ENCODE results near the gene STARD6. TPM values are rescaled to one million over a fixed set of nuclear protein-coding genes. Genes with fewer than 3 reads are reported as not detected.

Gene STARD6, protein sequence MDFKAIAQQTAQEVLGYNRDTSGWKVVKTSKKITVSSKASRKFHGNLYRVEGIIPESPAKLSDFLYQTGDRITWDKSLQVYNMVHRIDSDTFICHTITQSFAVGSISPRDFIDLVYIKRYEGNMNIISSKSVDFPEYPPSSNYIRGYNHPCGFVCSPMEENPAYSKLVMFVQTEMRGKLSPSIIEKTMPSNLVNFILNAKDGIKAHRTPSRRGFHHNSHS
- not detected for total RNA-seq
- polyA plus RNA-seq, result under 1 TPM in 1 of 2 donors, not detected in 1; 0.46 TPM

DNA sequence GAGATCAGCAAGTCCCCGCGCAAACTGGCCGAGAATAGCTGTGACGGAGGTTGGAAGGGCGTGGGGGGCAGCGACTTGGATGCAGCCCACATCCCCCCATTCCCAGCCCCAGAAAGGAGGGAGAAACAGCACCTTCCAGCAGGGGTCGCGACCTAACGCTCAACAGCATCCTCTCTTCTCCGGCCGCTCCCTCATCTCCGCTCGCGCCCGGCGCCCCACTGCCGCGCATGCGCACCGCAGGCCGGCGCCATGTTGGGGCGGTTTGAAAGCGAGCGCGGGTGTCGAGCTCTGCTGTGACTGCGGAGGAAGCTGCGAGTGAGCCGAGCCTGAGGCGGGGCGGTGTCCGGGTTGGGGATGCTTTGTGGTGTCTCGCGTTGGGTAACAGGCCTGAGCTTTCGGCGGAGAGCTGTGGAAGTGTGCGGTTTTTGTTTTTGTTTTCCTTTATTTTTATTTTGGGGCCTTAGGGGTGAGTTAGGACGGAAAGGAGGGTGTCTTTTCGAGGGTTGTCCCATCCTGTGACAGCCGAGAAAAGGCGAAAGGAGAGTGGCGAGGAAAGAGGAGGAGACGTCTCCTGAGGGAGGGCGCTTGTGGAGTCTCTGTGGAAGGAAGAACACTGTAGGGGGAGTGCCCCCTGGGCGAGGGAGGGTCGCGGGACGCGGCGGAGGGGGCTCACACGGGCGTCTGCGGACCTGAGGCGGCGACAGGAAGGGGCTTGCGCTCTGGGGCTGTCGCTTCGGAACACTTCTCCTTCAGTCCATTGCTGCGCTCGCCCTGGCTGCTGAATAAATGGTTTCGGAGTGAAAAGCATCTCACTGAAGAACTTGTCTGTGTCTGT lies at the start of gene STARD6, which contains the start of gene C18orf54:
Gene STARD6, minus strand, starts transcription at position 199 of the 835 bp plus-strand sequence. CDS start 3,285 bp downstream, outside the sequence.
Gene C18orf54, plus strand, starts transcription at position 247 of the 835 bp plus-strand sequence. CDS start 2,667 bp downstream, outside the sequence.
- Mint-ChIP-seq H3K9me3 (no peaks in the 10 kb centered on the region), H3K36me3 (peaks cover 0 to 6% of the 10 kb centered on the region in 2 donors), H3K4me1 (peaks cover 10 to 20% (median 14%) of the 10 kb centered on the region in 4 donors), H3K4me3 (peak within 1 kb of the TSS; percentile 96 to 100 (median 98)), H3K27me3 (peaks cover 0 to 1% of the 10 kb centered on the region in 2 donors), H3K27ac (peak within 1 kb of the TSS; percentile 87 to 97 (median 96))
- Histone ChIP-seq H3K9me3 (ENCODE audit: control insufficient read depth in 1 of 2, low read length in 2 of 2) (no peaks in the 10 kb centered on the region), H3K27me3 (ENCODE audit: insufficient read depth, low read length) (no peaks in the 10 kb centered on the region), H3K4me1 (ENCODE audit: insufficient read depth, low read length) (peaks cover 12% of the 10 kb centered on the region), H3K36me3 (ENCODE audit: insufficient read depth, low read length) (no peaks in the 10 kb centered on the region), H3K27ac (ENCODE audit: low read depth, low read length) (peak within 1 kb of the TSS; percentile 66), H3K4me3 (ENCODE audit: low read length in 2 of 2) (peak within 1 kb of the TSS; percentile 87 to 90)
- CTCF ChIA-PET (ENCODE audit: partially characterized antibody), result interaction anchor here (0.6 to 2.8 kb wide), 29 partner anchors 9 to 313 kb away, joined by 3 to 36 read pairs (median 3); partner anchors contain the start of gene MBD2
- POLR2A ChIA-PET (ENCODE audit: partially characterized antibody), result interaction anchor here (0.8 to 3.4 kb wide), 7 partner anchors 14 to 138 kb away, joined by 3 to 25 read pairs (median 6); partner anchors contain the start of genes MBD2 and POLI
- DNase-seq, result peak; percentile 88 to 93 (median 91)
- intact Hi-C loops (cut with micrococcal nuclease), result loop anchor here (1.0 to 10.0 kb wide), 5 partner anchors 34 to 467 kb away; partner anchors contain the start of genes MBD2, POLI and RAB27B

DNA sequence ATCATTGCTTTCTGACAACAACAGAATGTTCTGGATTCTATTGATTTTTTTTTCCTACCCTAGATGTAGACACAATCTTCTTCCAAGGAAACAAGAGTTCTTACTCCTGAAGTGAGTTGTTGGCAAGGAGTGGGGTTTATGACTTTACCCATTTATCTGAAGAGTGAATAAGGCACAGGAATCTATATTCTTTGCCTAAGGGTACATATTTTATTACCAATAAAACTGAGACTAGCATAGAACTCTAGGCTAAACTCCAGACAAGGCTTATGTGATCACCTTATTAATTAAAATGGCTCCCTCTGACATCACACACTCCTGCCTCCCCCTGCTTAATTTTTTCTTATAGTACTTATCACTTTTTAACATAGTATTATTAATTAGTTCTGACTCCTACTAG lies 47.6 kb upstream of the STARD6 start:
- Mint-ChIP-seq H3K27me3 (peaks cover 8 to 13% of the 10 kb centered on the region in 2 donors), H3K4me3 (no peak overlapping the region), H3K36me3 (no peaks in the 10 kb centered on the region), H3K4me1 (no peaks in the 10 kb centered on the region), H3K27ac (no peak overlapping the region), H3K9me3 (peaks cover 0 to 3% (median 0%) of the 10 kb centered on the region in 8 donors)
- DNase-seq, result no peak
- intact Hi-C loops (cut with micrococcal nuclease), result no loop called here
- Histone ChIP-seq H3K27me3 (ENCODE audit: insufficient read depth, low read length) (no peaks in the 10 kb centered on the region), H3K4me3 (ENCODE audit: low read length in 2 of 2) (no peak overlapping the region), H3K36me3 (ENCODE audit: insufficient read depth, low read length) (no peaks in the 10 kb centered on the region), H3K4me1 (ENCODE audit: insufficient read depth, low read length) (no peaks in the 10 kb centered on the region), H3K9me3 (ENCODE audit: control insufficient read depth in 1 of 2, low read length in 2 of 2) (no peaks in the 10 kb centered on the region), H3K27ac (ENCODE audit: low read depth, low read length) (no peak overlapping the region)
- ChIA-PET CTCF (ENCODE audit: partially characterized antibody) (no interaction called here), POLR2A (ENCODE audit: partially characterized antibody) (no interaction called here)

DNA sequence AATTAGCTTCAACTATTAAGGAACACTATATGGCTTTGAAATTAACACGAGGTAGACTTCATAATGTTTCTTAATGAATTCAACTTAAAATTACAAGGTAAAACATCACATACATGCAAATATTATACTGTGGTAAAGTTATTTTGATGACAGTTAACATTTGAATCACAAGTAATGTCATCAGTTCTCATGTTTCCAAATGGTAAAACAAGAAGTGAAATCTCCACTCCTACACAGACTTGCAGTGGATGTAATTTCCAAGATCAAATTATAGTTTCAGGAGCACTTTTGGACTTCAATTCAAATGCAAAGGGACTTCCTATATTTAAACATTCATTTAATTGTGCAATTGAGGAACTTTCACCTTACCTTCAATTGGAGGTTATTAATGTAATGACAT lies 39.1 kb upstream of the STARD6 start:
- no peak overlapping the region for H3K27ac Mint-ChIP-seq
- POLR2A ChIA-PET (ENCODE audit: partially characterized antibody), result no interaction called here

DNA sequence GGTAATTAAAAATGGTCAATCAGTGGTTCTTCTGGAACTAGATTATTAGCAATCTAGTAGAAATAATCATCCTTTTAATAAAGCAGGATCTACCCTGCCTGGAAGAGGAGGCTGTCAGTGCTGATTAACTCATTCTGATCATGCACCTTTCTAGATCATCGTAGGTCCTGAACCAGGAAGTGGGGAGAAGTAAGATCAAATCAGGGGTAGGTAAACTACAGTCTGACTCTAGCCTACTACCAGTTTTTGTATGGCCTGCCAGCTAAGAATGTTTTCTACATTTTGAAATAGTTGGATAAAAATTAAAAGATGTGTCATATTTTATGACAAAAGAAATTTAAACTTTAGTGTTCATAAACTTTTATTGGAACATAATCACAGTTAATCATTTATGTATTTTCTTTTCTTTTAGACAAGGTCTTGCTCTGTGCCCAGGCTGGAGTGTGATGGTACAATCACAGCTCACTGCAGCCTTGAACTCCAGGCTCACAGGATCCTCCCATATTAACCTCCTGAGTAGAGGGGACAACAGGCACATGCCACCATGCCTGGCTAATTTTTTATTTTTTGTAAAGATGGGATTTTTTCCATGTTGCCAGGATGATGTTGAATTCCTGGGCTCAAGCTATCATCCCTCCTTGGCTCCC lies 36.1 kb upstream of the STARD6 start:
- Histone ChIP-seq H3K4me1 (ENCODE audit: insufficient read depth, low read length) (no peaks in the 10 kb centered on the region), H3K36me3 (ENCODE audit: insufficient read depth, low read length) (no peaks in the 10 kb centered on the region), H3K27me3 (ENCODE audit: insufficient read depth, low read length) (no peaks in the 10 kb centered on the region), H3K27ac (ENCODE audit: low read depth, low read length) (no peak overlapping the region), H3K9me3 (ENCODE audit: control insufficient read depth in 1 of 2, low read length in 2 of 2) (no peaks in the 10 kb centered on the region), H3K4me3 (ENCODE audit: low read length in 2 of 2) (no peak overlapping the region)
- Mint-ChIP-seq H3K36me3 (no peaks in the 10 kb centered on the region), H3K9me3 (no peaks in the 10 kb centered on the region), H3K27me3 (peaks cover 2 to 3% of the 10 kb centered on the region in 2 donors), H3K27ac (no peak overlapping the region), H3K4me3 (no peak overlapping the region), H3K4me1 (peaks cover 0 to 6% (median 4%) of the 10 kb centered on the region in 4 donors)
- intact Hi-C loops (cut with micrococcal nuclease), result no loop called here
- CTCF ChIA-PET (ENCODE audit: partially characterized antibody), result interaction anchor here (1.0 to 1.9 kb wide), 2 partner anchors 8 to 171 kb away, joined by 3 to 10 read pairs; no protein-coding TSS in a partner anchor
- POLR2A ChIA-PET (ENCODE audit: partially characterized antibody), result no interaction called here
- no peak for DNase-seq

More for the DNA sequence above, 39.1 kb upstream of the STARD6 start:
- intact Hi-C loops (cut with micrococcal nuclease), result no loop called here
- H3K9me3 Mint-ChIP-seq, result no peaks in the 10 kb centered on the region
- Histone ChIP-seq H3K9me3 (ENCODE audit: control insufficient read depth in 1 of 2, low read length in 2 of 2) (no peaks in the 10 kb centered on the region), H3K27me3 (ENCODE audit: insufficient read depth, low read length) (no peaks in the 10 kb centered on the region), H3K4me3 (ENCODE audit: low read length in 2 of 2) (no peak overlapping the region), H3K4me1 (ENCODE audit: insufficient read depth, low read length) (no peaks in the 10 kb centered on the region), H3K27ac (ENCODE audit: low read depth, low read length) (no peak overlapping the region), H3K36me3 (ENCODE audit: insufficient read depth, low read length) (no peaks in the 10 kb centered on the region)
- CTCF ChIA-PET (ENCODE audit: partially characterized antibody), result no interaction called here
- H3K36me3 Mint-ChIP-seq, result no peaks in the 10 kb centered on the region
- peaks cover 0 to 3% (median 0%) of the 10 kb centered on the region in 4 donors for H3K4me1 Mint-ChIP-seq
- DNase-seq, result no peak
- H3K4me3 Mint-ChIP-seq, result no peak overlapping the region
- peaks cover 0 to 2% of the 10 kb centered on the region in 2 donors for H3K27me3 Mint-ChIP-seq

DNA sequence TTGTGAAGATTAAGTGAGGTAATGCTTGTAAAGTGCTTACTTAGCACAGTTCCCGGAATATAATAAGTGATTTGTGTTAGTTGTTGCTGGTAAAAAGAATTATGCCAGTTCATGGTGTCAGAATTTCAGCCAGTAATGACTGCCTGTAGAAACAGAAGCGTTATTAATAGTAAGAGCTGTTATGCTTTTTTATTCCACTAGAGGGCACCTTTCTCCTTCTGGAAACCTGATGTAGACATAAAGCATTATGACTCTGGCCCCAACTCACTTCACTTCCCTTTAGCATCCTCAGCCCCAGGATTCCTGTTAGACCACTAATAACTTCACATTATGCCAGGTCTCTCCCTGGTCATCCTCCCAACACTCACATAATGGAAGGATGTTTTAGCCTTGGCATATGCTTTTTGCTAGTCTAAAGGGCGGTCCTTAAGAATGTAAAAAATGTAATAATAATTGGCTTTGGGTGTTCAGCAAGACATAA lies 34.9 kb upstream of the STARD6 start:
- DNase-seq, result peak in 4 of 5 donors; percentile 48 to 51 (median 48)
- CTCF ChIA-PET (ENCODE audit: partially characterized antibody), result interaction anchor here (0.6 to 3.3 kb wide), 11 partner anchors 10 to 1536 kb away, joined by 3 to 26 read pairs (median 4); partner anchors contain the start of genes C18orf54 and STARD6
- no peak overlapping the region for H3K4me3 Mint-ChIP-seq
- peaks cover 0 to 12% (median 4%) of the 10 kb centered on the region in 4 donors for H3K4me1 Mint-ChIP-seq
- intact Hi-C loops (cut with micrococcal nuclease), result loop anchor here (1.0 kb wide), 2 partner anchors 35 to 169 kb away; partner anchors contain the start of genes C18orf54 and STARD6
- H3K27ac Mint-ChIP-seq, result no peak overlapping the region
- H3K9me3 ChIP-seq (ENCODE audit: control insufficient read depth in 1 of 2, low read length in 2 of 2), result no peaks in the 10 kb centered on the region
- H3K9me3 Mint-ChIP-seq, result no peaks in the 10 kb centered on the region
- H3K36me3 ChIP-seq (ENCODE audit: insufficient read depth, low read length), result no peaks in the 10 kb centered on the region
- H3K36me3 Mint-ChIP-seq, result no peaks in the 10 kb centered on the region
- POLR2A ChIA-PET (ENCODE audit: partially characterized antibody), result interaction anchor here (0.6 kb wide), 1 partner anchor 170 kb away, joined by 4 read pairs; no protein-coding TSS in a partner anchor
- no peaks in the 10 kb centered on the region for H3K4me1 ChIP-seq (ENCODE audit: insufficient read depth, low read length)
- H3K27me3 Mint-ChIP-seq, result peaks cover 2 to 6% of the 10 kb centered on the region in 2 donors
- no peaks in the 10 kb centered on the region for H3K27me3 ChIP-seq (ENCODE audit: insufficient read depth, low read length)
- no peak overlapping the region for H3K4me3 ChIP-seq (ENCODE audit: low read length in 2 of 2)
- no peak overlapping the region for H3K27ac ChIP-seq (ENCODE audit: low read depth, low read length)

DNA sequence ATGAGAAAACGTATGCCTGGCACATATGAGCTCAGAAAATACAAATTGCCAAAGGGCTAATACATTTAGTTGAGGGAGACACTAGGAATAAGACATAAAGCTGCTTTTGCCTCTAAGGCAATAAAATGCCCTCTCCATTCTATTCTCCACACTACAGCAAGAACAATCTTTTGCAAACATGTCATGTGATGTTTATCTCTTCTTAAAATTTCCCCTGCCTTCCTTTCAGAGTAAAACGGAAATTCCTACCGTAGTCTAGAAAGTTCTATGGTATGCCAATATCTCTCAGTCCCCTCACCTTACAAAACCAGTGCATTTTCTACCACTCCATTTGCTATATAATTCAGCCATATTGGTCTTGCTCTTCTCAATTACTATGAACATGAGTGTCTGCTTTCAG lies 33.2 kb upstream of the STARD6 start:
- H3K27ac Mint-ChIP-seq, result no peak overlapping the region
- H3K9me3 Mint-ChIP-seq, result no peaks in the 10 kb centered on the region
- POLR2A ChIA-PET (ENCODE audit: partially characterized antibody), result no interaction called here
- no peak overlapping the region for H3K4me3 ChIP-seq (ENCODE audit: low read length in 2 of 2)
- no peaks in the 10 kb centered on the region for H3K36me3 ChIP-seq (ENCODE audit: insufficient read depth, low read length)
- no peaks in the 10 kb centered on the region for H3K27me3 ChIP-seq (ENCODE audit: insufficient read depth, low read length)
- CTCF ChIA-PET (ENCODE audit: partially characterized antibody), result interaction anchor here (1.0 to 3.3 kb wide), 2 partner anchors 33 to 168 kb away, joined by 3 to 26 read pairs; partner anchors contain the start of genes C18orf54 and STARD6
- no peak overlapping the region for H3K4me3 Mint-ChIP-seq
- intact Hi-C loops (cut with micrococcal nuclease), result no loop called here
- H3K9me3 ChIP-seq (ENCODE audit: control insufficient read depth in 1 of 2, low read length in 2 of 2), result no peaks in the 10 kb centered on the region
- peaks cover 0 to 12% (median 4%) of the 10 kb centered on the region in 4 donors for H3K4me1 Mint-ChIP-seq
- no peaks in the 10 kb centered on the region for H3K36me3 Mint-ChIP-seq
- H3K4me1 ChIP-seq (ENCODE audit: insufficient read depth, low read length), result no peaks in the 10 kb centered on the region
- no peak overlapping the region for H3K27ac ChIP-seq (ENCODE audit: low read depth, low read length)
- no peak for DNase-seq
- peaks cover 2 to 11% of the 10 kb centered on the region in 2 donors for H3K27me3 Mint-ChIP-seq

Measured in CD4-positive, alpha-beta memory T cell (primary cell).